ENCODE results near the gene PPM1J. TPM values are rescaled to one million over a fixed set of nuclear protein-coding genes. Genes with fewer than 3 reads are reported as not detected.
"Not testable (repeated sequence)": the region's sequence is repeated elsewhere in the genome, so short reads cannot be mapped to it uniquely, and the experiment has no call there.

PPM1J gene
- total and polyA plus RNA-seq, 2 of the 13 experiments (the other 11 are each of a cell fraction or from before 2014, with no cell fraction given), result 0.07 to 0.22 TPM

DNA sequence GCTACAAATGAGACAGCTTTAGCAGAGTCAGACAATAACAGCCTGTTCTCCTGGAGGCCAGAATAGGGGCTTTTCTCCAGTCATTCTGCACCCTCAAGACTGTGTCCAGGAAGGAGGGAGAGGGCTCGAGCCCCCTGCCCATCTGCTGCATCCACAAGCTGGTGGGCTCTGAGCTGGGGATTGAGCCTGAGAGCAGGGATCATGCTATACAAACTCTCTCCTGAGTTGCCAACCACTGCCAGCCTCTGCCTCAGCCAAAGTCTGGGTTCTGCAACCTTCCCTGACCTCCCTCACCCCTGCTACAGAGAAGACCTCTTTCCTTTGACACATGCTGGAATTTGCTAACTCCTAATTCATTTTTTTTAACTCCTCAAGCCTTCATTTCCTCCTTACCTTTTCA lies 14.8 kb upstream of the PPM1J start:
- Histone ChIP-seq H3K4me2 (ENCODE audit: low read depth, low read length) (no peak overlapping the region), H3K9me3 (ENCODE audit: low read length) (no peaks in the 10 kb centered on the region), H3K27me3 (ENCODE audit: control insufficient read depth in 1 of 2, insufficient read depth in 2 of 2, low read length in 2 of 2) (no peaks in the 10 kb centered on the region; a peak in 1 of 5 replicates), H3K9ac (ENCODE audit: insufficient read depth, low read depth, low read length) (no peak overlapping the region), H3K27ac (ENCODE audit: extremely low read length, insufficient read depth, low read length) (no peak overlapping the region), H3K36me3 (replicated peaks in 1 of 2; ENCODE audit: control insufficient read depth in 1 of 2, insufficient read depth in 2 of 2, low read length in 2 of 2) (no peaks in the 10 kb centered on the region), H2AFZ (ENCODE audit: low read length) (no peak overlapping the region), H3K4me3 (replicated peaks in 1 of 3; ENCODE audit: insufficient read depth in 1 of 3, low read depth in 2 of 3, low read length in 3 of 3) (no peak overlapping the region), H3K79me2 (ENCODE audit: insufficient read depth, low read length) (no peaks in the 10 kb centered on the region), H3K4me1 (ENCODE audit: insufficient read depth, low read length) (no peaks in the 10 kb centered on the region), H4K20me1 (ENCODE audit: insufficient read depth, low read length) (no peaks in the 10 kb centered on the region)
- intact Hi-C loops (cut with micrococcal nuclease; ENCODE audit: unreplicated experiment) (no loop called here), in situ Hi-C loops (cut with HindIII; ENCODE audit: extremely low pct_ligation_motif_present, low pct_unique_long_range_greater_than_20kb) (no loop called here)
- ChIA-PET POLR2A (no interaction called here), CTCF (ENCODE audit: low intra/inter-chr PET ratio, low total read pairs) (no interaction called here)
- WGBS (ENCODE audit: low lambda C conversion rate), result no CpG with 5 or more reads among the region's 1 CpG
- TF ChIP-seq NCOA5 (CRISPR knock-in tag; IDR thresholded peaks at IDR 0.05), result no peak
- TF ChIP-seq NR3C1 (CRISPR knock-in tag; IDR thresholded peaks at IDR 0.05), result no peak
- TF ChIP-seq, protein P1, sequence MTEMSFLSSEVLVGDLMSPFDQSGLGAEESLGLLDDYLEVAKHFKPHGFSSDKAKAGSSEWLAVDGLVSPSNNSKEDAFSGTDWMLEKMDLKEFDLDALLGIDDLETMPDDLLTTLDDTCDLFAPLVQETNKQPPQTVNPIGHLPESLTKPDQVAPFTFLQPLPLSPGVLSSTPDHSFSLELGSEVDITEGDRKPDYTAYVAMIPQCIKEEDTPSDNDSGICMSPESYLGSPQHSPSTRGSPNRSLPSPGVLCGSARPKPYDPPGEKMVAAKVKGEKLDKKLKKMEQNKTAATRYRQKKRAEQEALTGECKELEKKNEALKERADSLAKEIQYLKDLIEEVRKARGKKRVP (CRISPR knock-in tag; IDR thresholded peaks at IDR 0.05), result no peak
- TF ChIP-seq ZNF451 (CRISPR knock-in tag; IDR thresholded peaks at IDR 0.05), result no peak
- BruUV-seq (replicated peaks), result no TSS peak
- DNase-seq (ENCODE audit: low spot score) (no peak), FAIRE-seq (no peak), ATAC-seq (no peak)

DNA sequence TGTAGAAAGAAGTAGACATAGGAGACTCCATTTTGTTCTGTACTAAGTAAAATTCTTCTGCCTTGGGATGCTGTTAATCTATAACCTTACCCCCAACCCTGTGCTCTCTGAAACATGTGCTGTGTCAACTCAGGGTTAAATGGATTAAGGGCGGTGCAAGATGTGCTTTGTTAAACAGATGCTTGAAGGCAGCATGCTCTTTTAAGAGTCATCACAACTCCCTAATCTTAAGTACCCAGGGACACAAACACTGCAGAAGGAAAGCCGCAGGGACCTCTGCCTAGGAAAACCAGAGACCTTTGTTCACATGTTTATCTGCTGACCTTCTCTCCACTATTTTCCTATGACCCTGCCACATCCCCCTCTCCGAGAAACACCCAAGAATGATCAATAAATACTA lies 13.9 kb upstream of the PPM1J start:
- H3K36me3 ChIP-seq (replicated peaks in 1 of 2; ENCODE audit: control insufficient read depth in 1 of 2, insufficient read depth in 2 of 2, low read length in 2 of 2); H3K27ac ChIP-seq (ENCODE audit: extremely low read length, insufficient read depth, low read length); H3K9ac ChIP-seq (ENCODE audit: insufficient read depth, low read depth, low read length); BruUV-seq (replicated peaks); POLR2A ChIA-PET; H2AFZ ChIP-seq (ENCODE audit: low read length); in situ Hi-C loops (cut with HindIII; ENCODE audit: extremely low pct_ligation_motif_present, low pct_unique_long_range_greater_than_20kb); H3K4me3 ChIP-seq (replicated peaks in 1 of 3; ENCODE audit: insufficient read depth in 1 of 3, low read depth in 2 of 3, low read length in 3 of 3); DNase-seq (ENCODE audit: low spot score); FAIRE-seq; H3K9me3 ChIP-seq (ENCODE audit: low read length); H4K20me1 ChIP-seq (ENCODE audit: insufficient read depth, low read length); H3K79me2 ChIP-seq (ENCODE audit: insufficient read depth, low read length); ATAC-seq; H3K4me2 ChIP-seq (ENCODE audit: low read depth, low read length); CTCF ChIA-PET (ENCODE audit: low intra/inter-chr PET ratio, low total read pairs); H3K4me1 ChIP-seq (ENCODE audit: insufficient read depth, low read length); H3K27me3 ChIP-seq (ENCODE audit: control insufficient read depth in 1 of 2, insufficient read depth in 2 of 2, low read length in 2 of 2); intact Hi-C loops (cut with micrococcal nuclease; ENCODE audit: unreplicated experiment): not testable (repeated sequence)
- 3% methylated on average over 3 of the region's 3 CpGs for WGBS (ENCODE audit: low lambda C conversion rate)

DNA sequence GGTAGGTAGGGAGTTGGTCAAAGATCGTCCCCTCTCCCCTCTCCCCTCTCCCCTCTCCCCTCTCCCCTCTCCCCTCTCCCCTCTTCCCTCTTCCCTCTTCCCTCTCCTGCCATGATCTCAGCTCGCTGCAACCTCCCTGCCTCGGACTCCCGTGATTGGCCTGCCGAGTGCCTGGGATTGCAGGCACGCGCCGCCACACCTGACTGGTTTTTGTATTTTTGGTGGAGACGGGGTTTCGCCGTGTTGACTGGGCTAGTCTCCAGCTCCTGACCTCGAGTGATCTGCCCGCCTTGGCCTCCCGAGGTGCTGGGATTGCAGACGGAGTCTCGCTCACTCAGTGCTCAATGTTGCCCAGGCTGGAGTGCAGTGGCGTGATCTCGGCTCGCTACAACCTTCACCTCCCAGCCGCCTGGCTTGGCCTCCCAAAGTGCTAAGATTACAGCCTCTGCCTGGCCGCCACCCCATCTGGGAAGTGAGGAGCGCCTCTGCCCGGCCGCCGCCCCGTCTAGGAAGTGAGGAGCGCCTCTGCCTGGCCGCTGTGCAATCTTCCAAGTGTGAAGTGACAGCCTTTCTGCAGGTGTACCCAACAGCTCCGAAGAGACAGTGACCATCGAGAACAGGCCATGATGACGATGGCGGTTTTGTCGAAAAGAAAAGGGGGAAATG lies 13.3 kb upstream of the PPM1J start:
- CTCF ChIA-PET (ENCODE audit: low intra/inter-chr PET ratio, low total read pairs); H3K9ac ChIP-seq (ENCODE audit: insufficient read depth, low read depth, low read length); H3K27ac ChIP-seq (ENCODE audit: extremely low read length, insufficient read depth, low read length); H2AFZ ChIP-seq (ENCODE audit: low read length); DNase-seq (ENCODE audit: low spot score); H3K9me3 ChIP-seq (ENCODE audit: low read length); H3K36me3 ChIP-seq (replicated peaks in 1 of 2; ENCODE audit: control insufficient read depth in 1 of 2, insufficient read depth in 2 of 2, low read length in 2 of 2); intact Hi-C loops (cut with micrococcal nuclease; ENCODE audit: unreplicated experiment); FAIRE-seq; ATAC-seq; H3K27me3 ChIP-seq (ENCODE audit: control insufficient read depth in 1 of 2, insufficient read depth in 2 of 2, low read length in 2 of 2); H3K4me3 ChIP-seq (replicated peaks in 1 of 3; ENCODE audit: insufficient read depth in 1 of 3, low read depth in 2 of 3, low read length in 3 of 3); BruUV-seq (replicated peaks); H4K20me1 ChIP-seq (ENCODE audit: insufficient read depth, low read length); H3K4me2 ChIP-seq (ENCODE audit: low read depth, low read length); in situ Hi-C loops (cut with HindIII; ENCODE audit: extremely low pct_ligation_motif_present, low pct_unique_long_range_greater_than_20kb); POLR2A ChIA-PET; H3K79me2 ChIP-seq (ENCODE audit: insufficient read depth, low read length); H3K4me1 ChIP-seq (ENCODE audit: insufficient read depth, low read length): not testable (repeated sequence)
- 79% methylated on average over 22 of the region's 33 CpGs for WGBS (ENCODE audit: low lambda C conversion rate)

All from HepG2 (cell line).